ENCODE measurements around the gene MFAP3L.

MFAP3L gene

DNA sequence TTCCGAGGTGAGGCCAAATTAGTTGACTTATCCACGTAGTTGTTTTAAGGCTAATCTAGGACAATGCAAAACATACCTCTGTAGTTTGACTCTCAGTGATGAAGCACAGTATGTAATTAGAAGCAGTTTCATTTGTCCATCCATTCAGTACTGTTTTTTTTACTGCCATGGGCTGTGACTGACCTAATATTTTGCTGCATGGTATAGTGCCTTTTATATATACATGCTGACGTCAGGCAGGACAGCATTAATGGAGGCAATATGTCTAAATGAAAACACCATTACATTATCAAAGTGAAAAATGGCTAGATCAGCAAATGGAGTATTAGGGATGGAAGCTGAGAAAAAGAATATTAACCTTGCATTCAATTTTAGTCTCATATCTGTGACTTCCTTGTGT lies 66.9 kb downstream of the MFAP3L start:
- no peak for ATAC-seq
- TF ChIP-seq OSR1 (CRISPR knock-in tag; IDR thresholded peaks at IDR 0.05) = no peak
- TF ChIP-seq ZNF565 (CRISPR knock-in tag; conservative IDR thresholded peaks at IDR 0.05; ENCODE audit: low read depth) = no peak
- TF ChIP-seq ISL1 (CRISPR knock-in tag; IDR thresholded peaks at IDR 0.05) = no peak
- TF ChIP-seq, protein P1, sequence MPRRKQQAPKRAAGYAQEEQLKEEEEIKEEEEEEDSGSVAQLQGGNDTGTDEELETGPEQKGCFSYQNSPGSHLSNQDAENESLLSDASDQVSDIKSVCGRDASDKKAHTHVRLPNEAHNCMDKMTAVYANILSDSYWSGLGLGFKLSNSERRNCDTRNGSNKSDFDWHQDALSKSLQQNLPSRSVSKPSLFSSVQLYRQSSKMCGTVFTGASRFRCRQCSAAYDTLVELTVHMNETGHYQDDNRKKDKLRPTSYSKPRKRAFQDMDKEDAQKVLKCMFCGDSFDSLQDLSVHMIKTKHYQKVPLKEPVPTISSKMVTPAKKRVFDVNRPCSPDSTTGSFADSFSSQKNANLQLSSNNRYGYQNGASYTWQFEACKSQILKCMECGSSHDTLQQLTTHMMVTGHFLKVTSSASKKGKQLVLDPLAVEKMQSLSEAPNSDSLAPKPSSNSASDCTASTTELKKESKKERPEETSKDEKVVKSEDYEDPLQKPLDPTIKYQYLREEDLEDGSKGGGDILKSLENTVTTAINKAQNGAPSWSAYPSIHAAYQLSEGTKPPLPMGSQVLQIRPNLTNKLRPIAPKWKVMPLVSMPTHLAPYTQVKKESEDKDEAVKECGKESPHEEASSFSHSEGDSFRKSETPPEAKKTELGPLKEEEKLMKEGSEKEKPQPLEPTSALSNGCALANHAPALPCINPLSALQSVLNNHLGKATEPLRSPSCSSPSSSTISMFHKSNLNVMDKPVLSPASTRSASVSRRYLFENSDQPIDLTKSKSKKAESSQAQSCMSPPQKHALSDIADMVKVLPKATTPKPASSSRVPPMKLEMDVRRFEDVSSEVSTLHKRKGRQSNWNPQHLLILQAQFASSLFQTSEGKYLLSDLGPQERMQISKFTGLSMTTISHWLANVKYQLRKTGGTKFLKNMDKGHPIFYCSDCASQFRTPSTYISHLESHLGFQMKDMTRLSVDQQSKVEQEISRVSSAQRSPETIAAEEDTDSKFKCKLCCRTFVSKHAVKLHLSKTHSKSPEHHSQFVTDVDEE (CRISPR knock-in tag; IDR thresholded peaks at IDR 0.05) = no peak
- TF ChIP-seq CREB5 (CRISPR knock-in tag; IDR thresholded peaks at IDR 0.05; ENCODE audit: low read depth) = no peak
- no peak for TF ChIP-seq ZFP3 (CRISPR knock-in tag; IDR thresholded peaks at IDR 0.05)
- TF ChIP-seq SNAI2 (CRISPR knock-in tag; IDR thresholded peaks at IDR 0.05) = no peak
- no peak for TF ChIP-seq RARB (CRISPR knock-in tag; IDR thresholded peaks at IDR 0.05)
- TF ChIP-seq ZC3H10 (CRISPR knock-in tag; IDR thresholded peaks at IDR 0.05) = no peak
- no peak for TF ChIP-seq GLIS3 (CRISPR knock-in tag; IDR thresholded peaks at IDR 0.05)
- TF ChIP-seq CSRNP3 (CRISPR knock-in tag; IDR thresholded peaks at IDR 0.05) = no peak
- TF ChIP-seq ARNTL (CRISPR knock-in tag; IDR thresholded peaks at IDR 0.05; ENCODE audit: borderline replicate concordance, low read depth) = no peak
- TF ChIP-seq TCF4 (CRISPR knock-in tag; IDR thresholded peaks at IDR 0.05; ENCODE audit: borderline replicate concordance) = no peak
- TF ChIP-seq POU6F1 (CRISPR knock-in tag; IDR thresholded peaks at IDR 0.05; ENCODE audit: borderline replicate concordance, low read depth) = no peak
- TF ChIP-seq CSDC2 (CRISPR knock-in tag; IDR thresholded peaks at IDR 0.05) = no peak
- TF ChIP-seq, protein P2, sequence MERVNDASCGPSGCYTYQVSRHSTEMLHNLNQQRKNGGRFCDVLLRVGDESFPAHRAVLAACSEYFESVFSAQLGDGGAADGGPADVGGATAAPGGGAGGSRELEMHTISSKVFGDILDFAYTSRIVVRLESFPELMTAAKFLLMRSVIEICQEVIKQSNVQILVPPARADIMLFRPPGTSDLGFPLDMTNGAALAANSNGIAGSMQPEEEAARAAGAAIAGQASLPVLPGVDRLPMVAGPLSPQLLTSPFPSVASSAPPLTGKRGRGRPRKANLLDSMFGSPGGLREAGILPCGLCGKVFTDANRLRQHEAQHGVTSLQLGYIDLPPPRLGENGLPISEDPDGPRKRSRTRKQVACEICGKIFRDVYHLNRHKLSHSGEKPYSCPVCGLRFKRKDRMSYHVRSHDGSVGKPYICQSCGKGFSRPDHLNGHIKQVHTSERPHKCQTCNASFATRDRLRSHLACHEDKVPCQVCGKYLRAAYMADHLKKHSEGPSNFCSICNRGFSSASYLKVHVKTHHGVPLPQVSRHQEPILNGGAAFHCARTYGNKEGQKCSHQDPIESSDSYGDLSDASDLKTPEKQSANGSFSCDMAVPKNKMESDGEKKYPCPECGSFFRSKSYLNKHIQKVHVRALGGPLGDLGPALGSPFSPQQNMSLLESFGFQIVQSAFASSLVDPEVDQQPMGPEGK (CRISPR knock-in tag; IDR thresholded peaks at IDR 0.05; ENCODE audit: borderline replicate concordance) = no peak
- TF ChIP-seq ZNF8 (CRISPR knock-in tag; IDR thresholded peaks at IDR 0.05) = no peak

- TF ChIP-seq TCF4 (CRISPR knock-in tag; IDR thresholded peaks at IDR 0.05; ENCODE audit: borderline replicate concordance) (no peak), ZNF565 (CRISPR knock-in tag; conservative IDR thresholded peaks at IDR 0.05; ENCODE audit: low read depth) (no peak), ZNF70 (CRISPR knock-in tag; IDR thresholded peaks at IDR 0.05) (no peak), ZNF8 (CRISPR knock-in tag; IDR thresholded peaks at IDR 0.05) (no peak), ZFP30 (CRISPR knock-in tag; IDR thresholded peaks at IDR 0.05) (no peak), PPARA (CRISPR knock-in tag; IDR thresholded peaks at IDR 0.05; ENCODE audit: borderline replicate concordance) (no peak), RARB (CRISPR knock-in tag; IDR thresholded peaks at IDR 0.05) (no peak), CSDC2 (CRISPR knock-in tag; IDR thresholded peaks at IDR 0.05) (no peak), ESRRG (CRISPR knock-in tag; IDR thresholded peaks at IDR 0.05) (no peak), POU6F1 (CRISPR knock-in tag; IDR thresholded peaks at IDR 0.05; ENCODE audit: borderline replicate concordance, low read depth) (no peak), ZC3H10 (CRISPR knock-in tag; IDR thresholded peaks at IDR 0.05) (no peak), ZFP3 (CRISPR knock-in tag; IDR thresholded peaks at IDR 0.05) (no peak), SNAI2 (CRISPR knock-in tag; IDR thresholded peaks at IDR 0.05) (no peak), ARNTL (CRISPR knock-in tag; IDR thresholded peaks at IDR 0.05; ENCODE audit: borderline replicate concordance, low read depth) (no peak)
- TF ChIP-seq, protein P2 (CRISPR knock-in tag; IDR thresholded peaks at IDR 0.05; ENCODE audit: borderline replicate concordance) = no peak
- TF ChIP-seq, protein P1 (CRISPR knock-in tag; IDR thresholded peaks at IDR 0.05) = no peak
- no peak for ATAC-seq
Observed at GRCh38 chr4:169958629-169959028, 67.6 kb downstream of the MFAP3L start.
